ENCODE data around the gene BCKDK.
A peak's percentile ranks its signal among the peaks of the same experiment; 100 is the strongest.
"Not testable (repeated sequence)": the region's sequence is repeated elsewhere in the genome, so short reads cannot be mapped to it uniquely, and the experiment has no call there.

Gene BCKDK

GRCh38 chr16:31100876-31101641, 7.1 kb upstream of the BCKDK start:
- not testable (repeated sequence) for DNase-seq

- DNase-seq = no peak
These were observed 2.4 kb upstream of the BCKDK start for GRCh38 chr16:31105677-31106213.

- no peak for DNase-seq
These were observed 1.4 kb upstream of the BCKDK start for GRCh38 chr16:31106509-31107464.

GRCh38 chr16:31107465-31107867, 720 bp upstream of the BCKDK start:
- DNase-seq = no peak

- DNase-seq = no peak
These were observed 790 bp downstream of the BCKDK start for GRCh38 chr16:31108794-31109558.

- no peak for DNase-seq
These were observed 1.4 kb downstream of the BCKDK start for GRCh38 chr16:31109622-31110021.

- no peak for DNase-seq
These were observed 2.2 kb downstream of the BCKDK start for GRCh38 chr16:31110106-31111034.

- no peak for DNase-seq
These were observed 3.8 kb downstream of the BCKDK start for GRCh38 chr16:31111881-31112466.

- no peak for DNase-seq
These were observed 4.5 kb downstream of the BCKDK start for GRCh38 chr16:31112711-31113110.

GRCh38 chr16:31113121-31114120, 5.2 kb downstream of the BCKDK start:
- no peak for DNase-seq

GRCh38 chr16:31114468-31114867, 6.3 kb downstream of the BCKDK start:
- no peak for DNase-seq

- DNase-seq = peak; percentile 95
These were observed 9.4 kb downstream of the BCKDK start, which contains the start of gene KAT8 for GRCh38 chr16:31117384-31118222. Gene KAT8, plus strand, starts transcription at chr16:31117664. Its CDS starts 18 bp downstream, at chr16:31117682.

GRCh38 chr16:31118223-31119155, 10.3 kb downstream of the BCKDK start:
- no peak for DNase-seq

- no peak for DNase-seq
These were observed 11.9 kb downstream of the BCKDK start for GRCh38 chr16:31120129-31120528.

- DNase-seq = no peak
These were observed 17.7 kb downstream of the BCKDK start for GRCh38 chr16:31125844-31126243.

- DNase-seq = no peak
These were observed 19.0 kb downstream of the BCKDK start for GRCh38 chr16:31127182-31127581.

- no peak for DNase-seq
These were observed 20.8 kb downstream of the BCKDK start for GRCh38 chr16:31128711-31129567.

All from NCI-H446 treated with DMSO at 0.1 percent for 48 hours (cell line).